HepG2 (cell line): ENCODE results near the gene LOC128125822.
A peak's percentile ranks its signal among the peaks of the same experiment; 100 is the strongest.

Experiments
- BHLHE40 ChIP-seq: IDR thresholded peaks from 2 replicates; pipeline ENCODE4 v1.6.1; 2011; ENCODE audit warnings: low read length, improper control_type of control experiment
- CBX2 ChIP-seq, 2 experiments: fragments of 200-600 bp in 1 of 2; sonication (generic); formaldehyde crosslinking in 1 of 2; IDR thresholded peaks; 2 replicates each; pipeline versions ENCODE4 v1.7.0 to v1.8.1; 2018 to 2022; ENCODE audit warnings: low read depth in 2 of 2, low read length in 1 of 2, mild to moderate bottlenecking in 1 of 2, missing genetic modification reagents in 1 of 2
- DDIT3 ChIP-seq: sonication (generic); formaldehyde crosslinking; IDR thresholded peaks from 2 replicates; pipeline ENCODE4 v1.4.0; 2020; ENCODE audit warnings: mild to moderate bottlenecking, missing genetic modification reagents
- HOMEZ ChIP-seq: IDR thresholded peaks from 2 replicates; pipeline ENCODE4 v1.6.1; 2016; ENCODE audit warnings: low read depth
- IRF2 ChIP-seq: IDR thresholded peaks from 2 replicates; pipeline ENCODE4 v1.6.1; 2018; ENCODE audit warnings: missing genetic modification reagents, missing compliant biosample characterization
- MAFK ChIP-seq, 2 experiments: IDR thresholded peaks in 1 of 2; conservative IDR thresholded peaks in 1 of 2; 2 replicates each; pipeline ENCODE4 v1.6.1; 2011; ENCODE audit warnings: improper control_type of control experiment in 2 of 2, low read length in 2 of 2
- POLR2G ChIP-seq: fragments of 200-400 bp; formaldehyde crosslinking; IDR thresholded peaks from 2 replicates; pipeline ENCODE4 v1.6.1; 2018; ENCODE audit warnings: mild to moderate bottlenecking, low read depth, low read length, moderate library complexity
- ZBTB40 ChIP-seq, 2 experiments: fragments of 450-650 bp in 1 of 2; sonication (generic) in 1 of 2; formaldehyde crosslinking in 1 of 2; IDR thresholded peaks; 2 replicates each; pipeline versions ENCODE4 v1.6.1 to v1.8.0; 2016 to 2022; ENCODE audit warnings: antibody characterized with exemption in 1 of 2, mild to moderate bottlenecking in 1 of 2, missing genetic modification reagents in 1 of 2
- ZNF382 ChIP-seq: sonication (generic); formaldehyde crosslinking; IDR thresholded peaks from 2 replicates; pipeline ENCODE4 v1.5.0; 2020; ENCODE audit warnings: missing genetic modification reagents, mild to moderate bottlenecking, borderline replicate concordance
- ZNF574 ChIP-seq: sonication (generic); formaldehyde crosslinking; IDR thresholded peaks from 2 replicates; pipeline ENCODE4 v1.4.0; 2020; ENCODE audit warnings: missing genetic modification reagents

Gene LOC128125822

GRCh38 chr6:63525186-63525878, 46.9 kb upstream of the LOC128125822 start (continued):
- TF ChIP-seq HOMEZ (CRISPR knock-in tag), result peak; percentile 95
- no peak for TF ChIP-seq CBX2 (IDR thresholded peaks at IDR 0.05; ENCODE audit: low read depth, low read length)
- no peak for TF ChIP-seq CBX2 (CRISPR knock-in tag; IDR thresholded peaks at IDR 0.05; ENCODE audit: low read depth)
- TF ChIP-seq IRF2 (CRISPR knock-in tag), result no peak
- no peak for TF ChIP-seq ZNF382 (CRISPR knock-in tag)
- no peak for TF ChIP-seq MAFK (conservative IDR thresholded peaks at IDR 0.05 in 1 of 2, IDR thresholded peaks at IDR 0.05 in 1 of 2; ENCODE audit: low read length in 2 of 2)
- TF ChIP-seq ZNF574 (CRISPR knock-in tag), result peak; percentile 39; the same call in 1 of the 2 replicates
- TF ChIP-seq ZBTB40 (IDR thresholded peaks at IDR 0.05), result no peak
- no peak for TF ChIP-seq ZBTB40 (CRISPR knock-in tag; IDR thresholded peaks at IDR 0.05)
- peak; percentile 66 for TF ChIP-seq POLR2G
- no peak for TF ChIP-seq DDIT3 (CRISPR knock-in tag)
- TF ChIP-seq BHLHE40, result no peak
